Nephron progenitor cell (in vitro differentiated cells): ENCODE measurements around the gene SGK1.
"Not testable (repeated sequence)": the region's sequence is repeated elsewhere in the genome, so short reads cannot be mapped to it uniquely, and the experiment has no call there.

Experiments used
- DNase-seq: peaks from one replicate; pipeline ENCODE4 v3.0.0; 2021
- H3K27ac Mint-ChIP-seq: 2 replicates; pipeline ENCODE4 v1.8.0; 2021; ENCODE audit warnings: mild to moderate bottlenecking, moderate library complexity, mixed read lengths
- H3K27me3 Mint-ChIP-seq: 2 replicates; pipeline ENCODE4 v1.8.0; 2021; ENCODE audit warnings: mild to moderate bottlenecking, low read depth, mixed read lengths; ENCODE audit not compliant: poor library complexity
- H3K36me3 Mint-ChIP-seq: 2 replicates; pipeline ENCODE4 v1.8.0; 2021; ENCODE audit warnings: low read depth, mixed read lengths
- H3K4me1 Mint-ChIP-seq: 2 replicates; pipeline ENCODE4 v1.8.0; 2021; ENCODE audit warnings: mixed read lengths
- H3K4me3 Mint-ChIP-seq: 2 replicates; pipeline ENCODE4 v1.8.0; 2021; ENCODE audit warnings: mild to moderate bottlenecking, moderate library complexity, mixed read lengths
- H3K9me3 Mint-ChIP-seq: 2 replicates; pipeline ENCODE4 v1.8.0; 2021; ENCODE audit warnings: mild to moderate bottlenecking, moderate library complexity, mixed read lengths
- TF ChIP-seq, protein P1 (sequence below): fragments of 200-600 bp; sonication (generic); IDR thresholded peaks from 2 replicates; pipeline ENCODE4 v1.5.0; 2021; ENCODE audit warnings: antibody characterized with exemption

Gene SGK1

DNA sequence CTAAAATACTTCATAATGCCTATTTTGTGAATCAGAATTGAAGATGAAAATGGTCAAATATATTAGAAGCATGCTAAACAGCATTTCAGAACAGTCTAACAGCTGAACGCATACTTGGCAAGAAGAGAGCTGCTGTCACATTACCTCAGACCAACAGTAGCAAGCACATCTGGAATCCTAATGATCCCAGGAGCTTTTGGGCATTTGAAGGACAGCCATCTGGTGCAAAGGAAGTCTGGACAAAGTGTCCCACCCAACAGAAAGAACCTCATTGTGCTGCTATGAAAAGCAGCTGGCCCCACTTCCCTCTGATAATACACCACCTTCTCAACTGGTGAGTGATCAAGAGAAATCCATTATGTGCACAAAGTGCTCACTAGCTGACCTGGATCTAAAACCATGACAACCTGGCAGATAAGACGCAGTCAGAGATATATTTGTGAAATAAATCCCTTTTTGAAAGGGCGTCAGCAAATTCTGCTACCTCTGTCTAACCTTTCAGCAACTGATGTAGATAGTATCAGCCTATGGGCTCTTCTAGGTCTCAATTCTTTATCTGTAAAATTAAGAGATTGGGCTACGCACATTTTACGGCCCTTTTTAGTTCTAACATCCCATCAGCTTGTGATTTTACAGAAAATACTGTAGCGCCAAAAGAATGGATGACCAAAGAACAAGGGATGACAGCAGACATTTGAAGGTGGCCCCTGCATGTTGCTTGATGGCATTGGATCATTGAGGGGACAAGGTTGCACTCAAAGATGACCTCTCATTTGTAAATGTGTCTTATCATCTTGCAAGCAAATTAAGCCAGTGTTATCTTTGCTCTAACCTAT, 78.7 kb downstream of the SGK1 start:
- TF ChIP-seq, protein P1, sequence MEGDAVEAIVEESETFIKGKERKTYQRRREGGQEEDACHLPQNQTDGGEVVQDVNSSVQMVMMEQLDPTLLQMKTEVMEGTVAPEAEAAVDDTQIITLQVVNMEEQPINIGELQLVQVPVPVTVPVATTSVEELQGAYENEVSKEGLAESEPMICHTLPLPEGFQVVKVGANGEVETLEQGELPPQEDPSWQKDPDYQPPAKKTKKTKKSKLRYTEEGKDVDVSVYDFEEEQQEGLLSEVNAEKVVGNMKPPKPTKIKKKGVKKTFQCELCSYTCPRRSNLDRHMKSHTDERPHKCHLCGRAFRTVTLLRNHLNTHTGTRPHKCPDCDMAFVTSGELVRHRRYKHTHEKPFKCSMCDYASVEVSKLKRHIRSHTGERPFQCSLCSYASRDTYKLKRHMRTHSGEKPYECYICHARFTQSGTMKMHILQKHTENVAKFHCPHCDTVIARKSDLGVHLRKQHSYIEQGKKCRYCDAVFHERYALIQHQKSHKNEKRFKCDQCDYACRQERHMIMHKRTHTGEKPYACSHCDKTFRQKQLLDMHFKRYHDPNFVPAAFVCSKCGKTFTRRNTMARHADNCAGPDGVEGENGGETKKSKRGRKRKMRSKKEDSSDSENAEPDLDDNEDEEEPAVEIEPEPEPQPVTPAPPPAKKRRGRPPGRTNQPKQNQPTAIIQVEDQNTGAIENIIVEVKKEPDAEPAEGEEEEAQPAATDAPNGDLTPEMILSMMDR, result no peak
- H3K27me3 Mint-ChIP-seq, result peaks cover 3% of the 10 kb centered on the region
- no peaks in the 10 kb centered on the region for H3K4me1 Mint-ChIP-seq
- no peak for DNase-seq
- H3K4me3 Mint-ChIP-seq, result no peak overlapping the region
- no peaks in the 10 kb centered on the region for H3K36me3 Mint-ChIP-seq
- H3K27ac Mint-ChIP-seq, result no peak overlapping the region
- peaks cover 4% of the 10 kb centered on the region for H3K9me3 Mint-ChIP-seq

DNA sequence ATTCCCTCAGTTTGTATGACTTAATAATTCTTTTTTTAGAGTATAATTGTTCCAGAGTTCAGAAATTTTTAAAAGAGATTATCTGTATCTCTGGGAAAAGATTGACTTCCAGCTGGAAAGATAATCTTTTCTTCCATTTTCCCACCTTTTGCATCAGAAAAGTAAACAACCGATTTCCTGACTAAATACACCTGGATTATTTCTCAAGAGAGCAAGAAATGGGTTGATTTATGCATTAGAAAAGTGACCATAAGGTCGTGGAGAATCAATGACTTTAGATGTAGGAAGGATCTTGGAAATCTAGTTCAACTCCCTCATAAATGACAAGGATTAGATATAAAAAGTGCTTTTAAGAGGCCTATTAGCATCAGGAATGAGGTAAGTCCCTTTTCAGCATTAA, 79.9 kb downstream of the SGK1 start:
- Mint-ChIP-seq H3K4me1 (no peaks in the 10 kb centered on the region), H3K4me3 (no peak overlapping the region), H3K36me3 (no peaks in the 10 kb centered on the region), H3K9me3 (peaks cover 4% of the 10 kb centered on the region), H3K27me3 (peaks cover 5% of the 10 kb centered on the region), H3K27ac (no peak overlapping the region)
- TF ChIP-seq, protein P1, result no peak
- DNase-seq, result no peak

DNA sequence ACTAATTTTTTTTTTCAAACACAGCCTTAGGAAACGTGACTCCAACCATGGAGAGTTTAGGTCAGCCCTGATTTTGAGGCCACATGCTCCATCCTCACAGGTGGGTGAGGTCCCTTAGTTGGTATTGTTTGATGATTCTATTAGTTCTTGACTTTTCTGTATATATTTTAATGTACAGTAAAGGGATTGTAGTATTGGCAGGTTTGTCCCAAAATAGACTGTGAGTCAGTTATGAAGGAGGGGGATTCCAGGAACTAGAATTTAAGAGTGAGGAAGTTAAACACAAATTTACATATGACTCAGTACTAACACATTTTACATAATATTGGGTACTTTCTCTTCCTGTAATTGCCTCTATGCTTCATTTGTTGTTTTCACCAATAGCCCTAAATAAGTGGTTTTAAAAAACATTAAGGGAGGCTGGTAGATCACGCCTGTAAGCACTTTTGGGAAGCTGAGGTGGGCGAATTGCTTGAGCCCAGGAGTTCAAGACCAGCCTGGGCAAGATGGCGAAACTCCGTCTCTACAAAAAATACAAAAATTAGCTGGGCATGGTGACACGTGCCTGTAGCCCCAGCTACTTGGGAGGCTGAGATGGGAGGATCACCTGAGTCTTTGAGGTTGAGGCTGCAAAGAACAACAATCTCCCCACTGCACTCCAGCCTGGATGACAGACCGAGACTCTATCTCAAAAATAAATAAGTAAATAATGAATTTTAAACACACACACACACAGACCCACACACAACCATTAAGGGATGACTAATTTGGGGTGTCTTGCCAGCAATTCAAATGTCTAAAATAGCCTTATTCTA, 81.8 kb downstream of the SGK1 start:
- no peaks in the 10 kb centered on the region for H3K9me3 Mint-ChIP-seq
- DNase-seq, result no peak
- no peak overlapping the region for H3K27ac Mint-ChIP-seq
- H3K27me3 Mint-ChIP-seq, result peaks cover 7% of the 10 kb centered on the region
- no peaks in the 10 kb centered on the region for H3K36me3 Mint-ChIP-seq
- H3K4me1 Mint-ChIP-seq, result no peaks in the 10 kb centered on the region
- no peak overlapping the region for H3K4me3 Mint-ChIP-seq
- TF ChIP-seq, protein P1, result no peak

DNA sequence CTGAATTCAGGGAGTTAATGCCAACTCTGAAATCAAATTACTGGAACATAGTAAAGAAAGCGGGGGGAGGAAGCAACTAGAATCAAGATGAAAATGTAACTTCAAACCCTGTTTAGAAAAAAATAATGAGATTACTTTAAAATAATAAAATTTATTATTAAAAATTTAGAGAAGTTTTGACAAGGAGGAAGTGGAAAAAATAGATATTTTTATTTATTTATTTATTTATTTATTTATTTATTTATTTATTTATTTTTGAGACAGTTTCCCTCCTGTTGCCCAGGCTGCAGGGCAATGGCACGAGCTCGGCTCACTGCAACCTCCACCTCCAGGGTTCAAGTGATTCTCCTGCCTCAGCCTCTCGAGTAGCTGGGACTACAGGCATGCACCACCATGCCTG, 82.6 kb downstream of the SGK1 start:
- H3K36me3 Mint-ChIP-seq, H3K4me3 Mint-ChIP-seq, H3K9me3 Mint-ChIP-seq, H3K27ac Mint-ChIP-seq, H3K27me3 Mint-ChIP-seq, H3K4me1 Mint-ChIP-seq, DNase-seq: not testable (repeated sequence)

DNA sequence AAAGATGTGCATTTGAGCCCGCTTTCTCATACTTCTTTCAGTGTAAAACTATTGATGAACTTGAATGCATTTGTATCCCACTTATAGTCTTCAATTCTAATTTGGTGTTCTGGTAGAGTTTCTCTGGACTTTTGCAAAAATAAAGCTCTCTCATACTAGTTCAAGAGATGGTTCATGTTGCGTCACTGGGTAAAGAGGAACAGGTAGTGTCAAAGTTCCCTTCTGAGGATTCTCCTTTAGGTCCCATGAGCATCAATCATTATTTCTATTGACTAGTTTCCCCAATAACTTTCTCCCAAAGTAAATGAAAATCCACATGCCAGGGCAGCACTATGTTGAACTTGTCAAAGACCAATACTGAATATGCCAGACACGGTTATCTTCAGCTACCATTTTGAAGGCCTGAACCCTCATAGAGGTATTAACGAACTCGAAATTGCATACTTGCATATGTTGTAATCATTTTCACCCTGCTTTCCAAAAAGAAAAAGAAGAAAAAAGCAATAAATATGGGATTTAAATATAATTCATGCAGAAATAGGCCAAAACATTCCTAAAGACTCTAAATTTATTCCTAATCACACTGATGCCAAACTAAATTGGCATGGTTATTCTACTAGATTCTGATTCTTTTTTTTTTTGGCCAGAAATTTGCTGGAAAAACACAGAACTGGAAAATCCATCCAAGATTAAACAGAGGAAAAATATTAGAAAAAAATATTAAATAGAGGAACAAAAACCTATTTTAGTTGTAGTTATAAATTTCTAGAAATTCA, 84.5 kb downstream of the SGK1 start:
- Mint-ChIP-seq H3K9me3 (no peaks in the 10 kb centered on the region), H3K27me3 (peaks cover 5% of the 10 kb centered on the region), H3K4me3 (no peak overlapping the region), H3K36me3 (no peaks in the 10 kb centered on the region), H3K4me1 (no peaks in the 10 kb centered on the region), H3K27ac (no peak overlapping the region)
- DNase-seq, result no peak
- TF ChIP-seq, protein P1, result no peak

DNA sequence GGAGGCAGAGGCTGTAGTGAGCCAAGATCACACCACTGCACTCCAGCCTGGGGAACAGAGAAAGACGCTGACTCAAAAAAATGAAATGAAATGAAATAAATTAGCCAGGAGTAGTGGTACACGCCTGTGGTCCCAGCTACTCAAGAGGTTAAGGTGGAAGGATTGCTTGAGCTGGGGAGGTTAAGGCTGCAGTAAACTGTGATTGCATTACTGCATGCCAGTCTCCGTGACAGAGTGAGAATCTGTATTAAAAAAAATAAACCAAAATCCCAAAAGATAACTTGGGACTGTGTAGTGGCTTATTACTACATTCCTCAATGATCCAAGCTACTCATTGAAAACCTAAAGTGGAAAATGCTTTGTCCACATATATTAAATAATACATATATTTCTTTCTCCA, 87.0 kb downstream of the SGK1 start:
- no peaks in the 10 kb centered on the region for H3K9me3 Mint-ChIP-seq
- H3K27ac Mint-ChIP-seq, result no peak overlapping the region
- peaks cover 5% of the 10 kb centered on the region for H3K27me3 Mint-ChIP-seq
- no peak for DNase-seq
- no peak overlapping the region for H3K4me3 Mint-ChIP-seq
- no peaks in the 10 kb centered on the region for H3K36me3 Mint-ChIP-seq
- TF ChIP-seq, protein P1, result no peak
- H3K4me1 Mint-ChIP-seq, result no peaks in the 10 kb centered on the region
